Activated CD4-positive, CD25-positive, alpha-beta regulatory T cell treated with anti-CD3 and anti-CD28 coated beads, Interleukin-2, amount 50 U/mL, for 72 hours (primary cell): Measurements from ENCODE around the gene HOXA7.
A peak's percentile ranks its signal among the peaks of the same experiment; 100 is the strongest.

Experiments used
- DNase-seq: peaks from one replicate; pipeline ENCODE4 v3.0.0; 2021

HOXA7 gene

GRCh38 chr7:27193335-27194001 lies 37.0 kb upstream of the HOXA7 start:
- peak; percentile 17 for DNase-seq

GRCh38 chr7:27192546-27193334 lies 36.3 kb upstream of the HOXA7 start:
- DNase-seq: peak; percentile 31

- peak; percentile 30 for DNase-seq
These were observed 35.5 kb upstream of the HOXA7 start for GRCh38 chr7:27191833-27192545.

GRCh38 chr7:27191161-27191731 lies 34.8 kb upstream of the HOXA7 start:
- peak; percentile 25 for DNase-seq

GRCh38 chr7:27189997-27190748 lies 33.7 kb upstream of the HOXA7 start:
- no peak for DNase-seq

- DNase-seq: peak; percentile 29
These were observed 33.0 kb upstream of the HOXA7 start for GRCh38 chr7:27189295-27189996.

GRCh38 chr7:27188386-27189294 lies 32.2 kb upstream of the HOXA7 start:
- peak; percentile 37 for DNase-seq

- no peak for DNase-seq
These were observed 31.3 kb upstream of the HOXA7 start for GRCh38 chr7:27187475-27188385.

- DNase-seq: peak; percentile 8
These were observed 30.4 kb upstream of the HOXA7 start for GRCh38 chr7:27186668-27187474.

GRCh38 chr7:27185854-27186667 lies 29.6 kb upstream of the HOXA7 start:
- peak; percentile 32 for DNase-seq

- DNase-seq: peak; percentile 25
These were observed 28.8 kb upstream of the HOXA7 start, which contains the start of gene HOXA11 for GRCh38 chr7:27185013-27185853. HOXA11 (minus strand) TSS chr7:27185232; CDS start chr7:27185144, 88 bp downstream.

GRCh38 chr7:27184337-27185012 lies 28.0 kb upstream of the HOXA7 start:
- DNase-seq: peak; percentile 40

- DNase-seq: no peak
These were observed 27.3 kb upstream of the HOXA7 start for GRCh38 chr7:27183682-27184336.

GRCh38 chr7:27182861-27183681 lies 26.6 kb upstream of the HOXA7 start:
- DNase-seq: no peak
